K562 (cell line): ENCODE data around the gene CMSS1. TPM values are rescaled to one million over a fixed set of nuclear protein-coding genes. Genes with fewer than 3 reads are reported as not detected.
A peak's percentile ranks its signal among the peaks of the same experiment; 100 is the strongest.

Source experiments
- ATAC-seq: fragments of 200-7000 bp; cut with Tn5 transposase; 3 replicates; pipeline ENCODE4 v1.9.1; 2020; ENCODE audit warnings: moderate library complexity
- BruUV-seq: library from RNA; stranded (reverse); fragments of 400-500 nt; replicated peaks from 2 replicates; lab custom pipeline; 2021; lab: Mats Ljungman, UMichigan
- CTCF ChIA-PET: fragments of 300-600 bp; formaldehyde crosslinking; extraction: SDS; loops from one replicate; lab custom pipeline; 2021; ENCODE audit warnings: low intra/inter-chr PET ratio; lab: Yijun Ruan, JAX
- POLR2A ChIA-PET: fragments of 300-600, 350-650 bp; sonication (Branson Sonifier 250); formaldehyde crosslinking; extraction: SDS; loops from one replicate; lab custom pipeline; 2021; ENCODE audit warnings: antibody characterized with exemption, inconsistent platforms; lab: Yijun Ruan, JAX
- DNase-seq, 4 experiments: peaks; one replicate each; pipeline versions ENCODE4 v3.0.0 to v3.0.0-alpha.2; 2011 to 2018; ENCODE audit warnings: low spot score in 3 of 4, mixed read lengths in 3 of 4; ENCODE audit errors: extremely low read depth in 1 of 4
- FAIRE-seq: peaks from 2 replicates; lab custom pipeline; 2011; peaks lifted over from hg19 to GRCh38; lab: Jason Lieb, UNC
- H2AFZ ChIP-seq: 2 replicates; pipeline ENCODE4 v1.6.0; 2011; ENCODE audit warnings: low read depth, low read length, control low read depth, inconsistent platforms
- H3K27ac ChIP-seq: fragments of 200-600 bp; 3 replicates; pipeline ENCODE4 v1.8.0; 2011; ENCODE audit warnings: low read depth, mild to moderate bottlenecking, control low read depth, inconsistent platforms, low read length, moderate library complexity, mixed read lengths; ENCODE audit errors: extremely low read depth
- H3K27me3 ChIP-seq, 2 experiments: fragments of 300-600 bp in 1 of 2; 2 replicates in 1 of 2; 3 replicates in 1 of 2; pipeline versions ENCODE4 v1.6.0 to v1.8.0; 2011; ENCODE audit warnings: inconsistent platforms in 2 of 2, low read length in 2 of 2, mild to moderate bottlenecking in 1 of 2, mixed read lengths in 1 of 2, moderate library complexity in 1 of 2; ENCODE audit not compliant: control insufficient read depth in 2 of 2, insufficient read depth in 2 of 2
- H3K36me3 ChIP-seq: fragments of 300-600 bp; 3 replicates; pipeline ENCODE4 v1.8.0; 2011; ENCODE audit warnings: mild to moderate bottlenecking, low read length, inconsistent platforms; ENCODE audit not compliant: control insufficient read depth, insufficient read depth
- H3K4me1 ChIP-seq, 2 experiments: fragments of 200-600 bp in 1 of 2; replicated peaks in 1 of 2; 2 replicates in 1 of 2; 3 replicates in 1 of 2; pipeline versions ENCODE4 v1.5.1 to v1.8.0; 2011; ENCODE audit warnings: inconsistent platforms in 2 of 2, low read length in 2 of 2, mild to moderate bottlenecking in 1 of 2, mixed read lengths in 1 of 2, moderate library complexity in 1 of 2; ENCODE audit not compliant: control insufficient read depth in 2 of 2, insufficient read depth in 2 of 2
- H3K4me2 ChIP-seq: 2 replicates; pipeline ENCODE4 v1.6.1; 2011; ENCODE audit warnings: low read length, control low read depth, inconsistent platforms, mixed read lengths; ENCODE audit not compliant: insufficient read depth
- H3K4me3 ChIP-seq: fragments of 200-600 bp; sonication (generic), shearing (Covaris generic); 2 replicates; pipeline ENCODE4 v1.5.1; 2016; ENCODE audit warnings: control low read depth, inconsistent platforms
- H3K79me2 ChIP-seq: fragments of 200-600 bp; 3 replicates; pipeline ENCODE4 v1.8.0; 2011; ENCODE audit warnings: low read length, inconsistent platforms; ENCODE audit not compliant: control insufficient read depth, insufficient read depth
- H3K9ac ChIP-seq, 2 experiments: 2 replicates each; pipeline versions ENCODE4 v1.6.0 to v1.6.1; 2011; ENCODE audit warnings: low read depth in 2 of 2, low read length in 2 of 2, control low read depth in 1 of 2, inconsistent platforms in 1 of 2, mild to moderate bottlenecking in 1 of 2, mixed read lengths in 1 of 2; ENCODE audit not compliant: insufficient read depth in 1 of 2
- H3K9me1 ChIP-seq: one replicate; pipeline ENCODE4 v1.6.0; 2011; ENCODE audit warnings: inconsistent platforms, mild to moderate bottlenecking, low read length, moderate library complexity; ENCODE audit not compliant: control insufficient read depth, insufficient read depth
- H3K9me3 ChIP-seq: replicated peaks from 2 replicates; pipeline ENCODE4 v1.5.1; 2011; ENCODE audit warnings: low read depth, low read length, inconsistent platforms; ENCODE audit not compliant: control insufficient read depth, insufficient read depth
- H4K20me1 ChIP-seq: replicated peaks from 2 replicates; pipeline ENCODE4 v1.6.1; 2011; ENCODE audit warnings: low read length, inconsistent platforms, mixed read lengths; ENCODE audit not compliant: control insufficient read depth, insufficient read depth
- BRD4 ChIP-seq: fragments of 200-600 bp; sonication (generic); IDR thresholded peaks from 2 replicates; pipeline ENCODE4 v1.6.1; 2017; ENCODE audit warnings: inconsistent platforms
- FOXJ2 ChIP-seq: fragments of 200-800 bp; sonication (Bioruptor generic); IDR thresholded peaks from 2 replicates; pipeline ENCODE4 v1.6.1; 2016; ENCODE audit warnings: missing genetic modification characterization, missing compliant biosample characterization
- NFYB ChIP-seq: IDR thresholded peaks from 2 replicates; pipeline ENCODE4 v1.6.1; 2011; ENCODE audit warnings: mild to moderate bottlenecking, moderate library complexity; ENCODE audit not compliant: insufficient read length; ENCODE audit errors: extremely low read depth
- POLR2AphosphoS5 ChIP-seq: IDR thresholded peaks from 2 replicates; pipeline ENCODE4 v1.6.1; 2011; ENCODE audit warnings: mild to moderate bottlenecking, low read depth, low read length, moderate library complexity; ENCODE audit not compliant: control insufficient read depth, insufficient read depth
- POLR2H ChIP-seq: IDR thresholded peaks from 2 replicates; pipeline ENCODE4 v1.6.1; 2016; ENCODE audit warnings: missing genetic modification characterization, low read depth, mild to moderate bottlenecking, control low read depth, missing compliant biosample characterization, moderate library complexity
- PRDM10 ChIP-seq: fragments of 450-650 bp; IDR thresholded peaks from 2 replicates; pipeline ENCODE4 v1.6.1; 2018; ENCODE audit not compliant: partially characterized antibody
- PREB ChIP-seq: sonication (generic); formaldehyde crosslinking; IDR thresholded peaks from 2 replicates; pipeline ENCODE4 v1.8.1; 2023; ENCODE audit warnings: mild to moderate bottlenecking, missing genetic modification reagents
- TBP ChIP-seq: optimal IDR thresholded peaks from 2 replicates; pipeline ENCODE3; 2011; ENCODE audit warnings: low read depth, low read length, improper control_type of control experiment
- TEAD1 ChIP-seq, 2 experiments: fragments of 450-650 bp in 1 of 2; sonication (generic) in 1 of 2; formaldehyde crosslinking; IDR thresholded peaks; 2 replicates each; pipeline versions ENCODE4 v1.4.0 to v1.8.0; 2020 to 2022; ENCODE audit warnings: mild to moderate bottlenecking in 2 of 2, missing genetic modification reagents in 1 of 2
- ZNF384 ChIP-seq: IDR thresholded peaks from 2 replicates; pipeline ENCODE4 v1.6.1; 2012; ENCODE audit warnings: low read depth, low read length, improper control_type of control experiment
- WGBS: fragments of 100-300 bp; shearing (Covaris generic); methylation state at CpG from one replicate; pipeline ENCODE4 v1.1.6; 2016; ENCODE audit warnings: low coverage, mixed read lengths; ENCODE audit not compliant: insufficient coverage; ENCODE audit errors: missing lambda C conversion rate; 5-methylcytosine and 5-hydroxymethylcytosine counted together
- in situ Hi-C: fragments of 300-500 bp; cut with MboI; formaldehyde crosslinking; loops from 4 replicates; pipeline ENCODE4 v1.15.0; 2018; ENCODE audit warnings: inconsistent platforms, mixed read lengths
- intact Hi-C: fragments of 100-400 bp; cut with micrococcal nuclease; formaldehyde crosslinking; loops from 2 replicates; pipeline ENCODE4 v1.14.2; 2022
- polyA plus RNA-seq, 8 experiments: library from polyadenylated mRNA; depleted of rRNA in 4 of 8; stranded (reverse) in 5 of 8; unstranded in 3 of 8; fragments of >200 nt; fragmentation: Nextera tagmentation in 2 of 8; fragmentation: Illumina TruSeq in 1 of 8; extraction: Ambion mirVana in 2 of 8; extraction: Trizol in 1 of 8; gene quantifications; 2 replicates each; pipeline versions ENCODE4 v1.2.1 to v1.2.3, GENCODE V29; 2011 to 2014; ENCODE audit warnings: inconsistent platforms in 1 of 8, missing spikeins in 1 of 8
- total RNA-seq, 7 experiments: library from RNA; depleted of rRNA in 6 of 7; stranded (reverse); fragments of >200 nt in 6 of 7; fragmentation: Illumina TruSeq in 2 of 7; extraction: Trizol in 2 of 7; gene quantifications; 2 replicates each; pipeline versions ENCODE4 v1.2.1 to v1.2.3, GENCODE V29; 2011 to 2021; ENCODE audit warnings: low replicate concordance in 1 of 7

The CMSS1 gene
- total and polyA plus RNA-seq, 9 of the 15 experiments (the other 6 are each of a cell fraction or from before 2014, with no cell fraction given): 46.9 to 109 (median 72.3) TPM

DNA sequence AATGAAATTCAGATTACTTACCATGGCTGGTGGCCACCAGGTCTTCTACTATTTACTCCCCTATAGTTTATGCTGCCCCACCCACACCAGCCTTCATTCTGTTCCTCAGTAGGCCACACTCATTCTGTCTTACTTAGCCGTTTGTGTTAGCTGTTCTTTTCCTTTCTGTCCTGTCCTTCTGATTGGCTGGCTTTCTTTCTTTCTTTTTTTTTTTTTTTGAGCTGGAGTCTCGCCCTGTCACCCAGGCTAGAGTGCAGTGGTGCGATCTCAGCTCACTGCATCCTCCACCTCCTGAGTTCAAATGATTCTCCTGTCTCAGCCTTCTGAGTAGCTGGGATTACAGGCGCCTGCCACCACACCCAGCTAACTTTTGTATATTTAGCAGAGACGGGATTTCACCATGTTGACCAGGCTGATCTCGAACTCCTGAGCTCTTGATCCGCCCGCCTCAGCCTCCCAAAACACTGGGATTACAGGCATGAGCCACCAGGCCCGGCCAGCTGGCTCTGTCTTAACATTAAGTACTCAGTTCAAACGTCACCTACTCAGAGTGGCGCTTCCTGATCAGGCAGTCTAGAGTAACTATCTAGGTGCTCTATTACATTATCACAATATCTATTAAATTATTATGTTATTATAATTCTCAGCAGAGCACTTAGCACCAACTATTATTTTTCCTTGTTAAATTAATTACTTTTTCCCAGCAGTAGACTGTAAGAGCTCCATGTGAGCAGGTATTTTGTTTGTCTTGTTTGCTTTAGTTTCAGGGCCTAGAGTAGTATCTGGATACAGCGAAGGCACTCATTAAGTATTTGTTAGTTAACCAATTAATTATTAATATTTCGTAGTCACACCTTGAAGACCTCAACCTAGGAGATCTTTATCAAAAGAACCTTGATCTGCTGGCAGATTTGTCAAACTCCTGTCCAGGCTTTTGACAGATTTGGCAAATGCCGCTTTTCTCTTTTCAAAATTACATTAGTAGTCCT, 6.4 kb downstream of the CMSS1 start:
- no peaks in the 10 kb centered on the region for H4K20me1 ChIP-seq
- no peaks in the 10 kb centered on the region for H3K9me1 ChIP-seq
- ATAC-seq (peak; percentile 75), DNase-seq (peak in 2 of 4 experiments; percentile 29 to 39), FAIRE-seq (peak; percentile 74)
- peak overlapping the region; percentile 51; the same call in 1 of the 2 replicates for H2AFZ ChIP-seq
- H3K27me3 ChIP-seq: no peaks in the 10 kb centered on the region
- peaks cover 83% of the 10 kb centered on the region for H3K79me2 ChIP-seq
- no peak overlapping the region for H3K4me3 ChIP-seq
- intact Hi-C loops: no loop called here
- ChIA-PET CTCF (no interaction called here), POLR2A (interaction anchor here (0.6 kb wide), 1 partner anchor 755 kb away, joined by 4 read pairs; no protein-coding TSS in a partner anchor)
- 38% methylated on average over 11 of the region's 14 CpGs for WGBS
- H3K4me1 ChIP-seq: peaks cover 0 to 7% of the 10 kb centered on the region in 2 experiments; a peak in 3 of 5 replicates
- in situ Hi-C loops: no loop called here
- peak overlapping the region; percentile 53 for H3K27ac ChIP-seq
- H3K4me2 ChIP-seq: peak overlapping the region; percentile 24
- peak overlapping the region; percentile 18 to 78; a peak in 2 of 4 replicates for H3K9ac ChIP-seq
- BruUV-seq: TSS peak; percentile 92
- H3K9me3 ChIP-seq: no peaks in the 10 kb centered on the region
- peaks cover 11% of the 10 kb centered on the region; the same call in 1 of the 3 replicates for H3K36me3 ChIP-seq
- TF ChIP-seq ZNF384 (peak; percentile 80), TEAD1 (CRISPR knock-in tag; IDR thresholded peaks at IDR 0.05) (no peak), BRD4 (no peak), FOXJ2 (no peak), PREB (no peak), POLR2H (tag) (peak; percentile 41; the same call in 1 of the 2 replicates), PRDM10 (peak; percentile 33), POLR2AphosphoS5 (no peak), TBP (peak; percentile 57), NFYB (peak; percentile 5)
